ENCODE measurements around the gene FOXN3.

DNA sequence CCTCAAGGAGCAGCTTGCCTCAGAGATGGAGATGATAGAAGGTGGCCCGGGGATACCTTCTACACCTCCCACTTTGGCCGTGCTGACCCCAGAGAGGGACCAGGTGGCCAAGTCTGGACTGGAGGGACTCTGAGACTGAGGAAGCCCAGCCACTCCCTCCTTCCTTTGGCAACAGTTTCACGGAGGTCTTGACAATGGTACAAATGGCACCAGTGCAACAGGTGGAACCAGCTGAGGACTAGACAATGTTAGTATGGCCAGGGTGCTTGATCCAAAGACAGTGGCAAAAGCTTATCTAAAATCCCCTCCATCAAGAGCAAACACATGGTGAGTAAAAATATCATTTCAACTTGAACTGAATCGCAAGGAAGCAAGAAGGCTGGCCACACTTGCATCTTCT is 117.4 kb downstream of the FOXN3 start:
- no peak for TF ChIP-seq POLR2AphosphoS5 (IDR thresholded peaks at IDR 0.05)
- TF ChIP-seq, protein P1, sequence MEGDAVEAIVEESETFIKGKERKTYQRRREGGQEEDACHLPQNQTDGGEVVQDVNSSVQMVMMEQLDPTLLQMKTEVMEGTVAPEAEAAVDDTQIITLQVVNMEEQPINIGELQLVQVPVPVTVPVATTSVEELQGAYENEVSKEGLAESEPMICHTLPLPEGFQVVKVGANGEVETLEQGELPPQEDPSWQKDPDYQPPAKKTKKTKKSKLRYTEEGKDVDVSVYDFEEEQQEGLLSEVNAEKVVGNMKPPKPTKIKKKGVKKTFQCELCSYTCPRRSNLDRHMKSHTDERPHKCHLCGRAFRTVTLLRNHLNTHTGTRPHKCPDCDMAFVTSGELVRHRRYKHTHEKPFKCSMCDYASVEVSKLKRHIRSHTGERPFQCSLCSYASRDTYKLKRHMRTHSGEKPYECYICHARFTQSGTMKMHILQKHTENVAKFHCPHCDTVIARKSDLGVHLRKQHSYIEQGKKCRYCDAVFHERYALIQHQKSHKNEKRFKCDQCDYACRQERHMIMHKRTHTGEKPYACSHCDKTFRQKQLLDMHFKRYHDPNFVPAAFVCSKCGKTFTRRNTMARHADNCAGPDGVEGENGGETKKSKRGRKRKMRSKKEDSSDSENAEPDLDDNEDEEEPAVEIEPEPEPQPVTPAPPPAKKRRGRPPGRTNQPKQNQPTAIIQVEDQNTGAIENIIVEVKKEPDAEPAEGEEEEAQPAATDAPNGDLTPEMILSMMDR (IDR thresholded peaks at IDR 0.05 in 8 of 11, conservative IDR thresholded peaks at IDR 0.05 in 3 of 11): no peak
- no peak for TF ChIP-seq POLR2A (IDR thresholded peaks at IDR 0.05)
